ENCODE measurements around the gene NKD1.

Gene NKD1

GRCh38 chr16:50630394-50631020 is 82.3 kb downstream of the NKD1 start:
- DNase-seq (ENCODE audit: low read depth in 2 of 2), result no peak

DNA sequence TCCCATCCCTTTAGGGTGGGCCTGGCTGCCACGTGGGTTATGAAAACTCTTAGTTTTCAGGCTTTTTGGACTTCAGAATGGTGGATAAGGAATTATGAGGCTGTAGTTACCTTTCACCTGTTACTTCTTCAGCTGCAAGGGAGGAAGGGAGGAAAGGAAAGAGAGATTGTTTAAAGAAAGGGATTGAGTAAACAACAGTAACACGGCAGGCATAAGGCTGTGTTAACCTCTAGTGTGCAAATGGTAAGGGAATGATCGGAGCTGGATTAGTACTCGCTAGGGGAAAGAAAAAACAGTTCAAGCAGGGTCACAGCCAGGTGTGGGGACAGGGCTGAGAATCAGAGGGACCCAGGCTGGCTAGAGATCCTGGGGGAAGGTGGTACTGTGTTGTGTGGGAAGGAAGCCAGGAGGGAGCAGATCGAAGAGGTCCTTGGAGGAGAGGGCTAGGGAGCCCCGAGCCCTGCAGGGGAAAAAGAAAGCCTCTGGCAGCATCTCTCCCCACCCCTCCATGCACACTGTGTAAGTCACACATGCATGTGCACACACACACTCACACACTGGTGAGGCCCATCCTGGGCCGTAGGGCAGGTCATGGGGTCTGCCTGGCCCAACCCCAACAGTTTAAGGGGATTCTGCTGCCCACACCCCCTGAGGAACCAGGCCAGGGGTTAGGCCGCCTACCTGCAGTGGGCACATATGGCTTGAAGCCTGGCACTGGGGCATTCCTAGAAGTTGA is 83.2 kb downstream of the NKD1 start:
- DNase-seq (ENCODE audit: low read depth in 2 of 2), result no peak

- no peak for DNase-seq (ENCODE audit: low read depth in 2 of 2)
Measured at GRCh38 chr16:50631985-50632576, 83.9 kb downstream of the NKD1 start.

GRCh38 chr16:50632927-50633800 is 85.0 kb downstream of the NKD1 start:
- no peak for DNase-seq (ENCODE audit: low read depth in 2 of 2)

DNA sequence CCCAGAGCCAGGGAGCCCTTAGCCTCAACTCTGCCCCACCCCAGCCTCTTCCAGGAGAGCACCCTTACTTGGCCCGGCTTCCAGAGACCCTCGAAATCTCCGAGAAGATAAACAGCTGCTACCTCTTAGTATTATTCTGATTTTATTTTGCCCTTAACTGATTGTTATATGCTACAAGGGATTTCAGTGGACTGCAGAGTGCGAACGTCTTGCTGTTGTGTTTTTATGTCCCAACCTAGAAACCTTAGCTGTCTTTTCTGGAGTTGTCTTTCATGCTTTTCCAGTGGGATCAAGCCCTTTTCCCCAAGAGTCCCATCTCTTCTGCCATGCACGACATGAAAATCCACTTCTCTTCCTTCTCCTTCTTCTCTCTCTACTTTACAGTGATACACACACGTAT is 85.9 kb downstream of the NKD1 start:
- DNase-seq (ENCODE audit: low read depth in 2 of 2), result no peak

DNA sequence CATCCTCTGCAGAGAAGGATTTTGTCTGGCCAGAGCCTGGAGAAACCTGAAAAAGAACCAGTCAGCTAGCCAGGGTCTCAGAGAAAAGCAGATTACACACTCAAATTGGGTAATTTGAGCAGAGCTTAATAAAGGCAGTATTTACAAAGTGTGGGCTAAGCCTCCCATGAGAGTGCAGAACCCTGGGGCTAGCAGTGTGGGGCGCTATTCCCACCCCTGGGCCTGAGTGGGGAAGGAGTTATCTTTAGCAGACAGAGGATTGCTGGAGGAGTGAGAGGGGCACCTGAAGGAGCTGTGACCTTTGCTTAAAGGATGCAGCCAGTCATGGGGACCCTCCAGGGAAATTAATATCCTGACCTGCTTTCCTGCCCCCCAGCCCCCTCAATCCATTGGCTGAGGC is 86.8 kb downstream of the NKD1 start:
- DNase-seq (ENCODE audit: low read depth in 2 of 2), result no peak

DNA sequence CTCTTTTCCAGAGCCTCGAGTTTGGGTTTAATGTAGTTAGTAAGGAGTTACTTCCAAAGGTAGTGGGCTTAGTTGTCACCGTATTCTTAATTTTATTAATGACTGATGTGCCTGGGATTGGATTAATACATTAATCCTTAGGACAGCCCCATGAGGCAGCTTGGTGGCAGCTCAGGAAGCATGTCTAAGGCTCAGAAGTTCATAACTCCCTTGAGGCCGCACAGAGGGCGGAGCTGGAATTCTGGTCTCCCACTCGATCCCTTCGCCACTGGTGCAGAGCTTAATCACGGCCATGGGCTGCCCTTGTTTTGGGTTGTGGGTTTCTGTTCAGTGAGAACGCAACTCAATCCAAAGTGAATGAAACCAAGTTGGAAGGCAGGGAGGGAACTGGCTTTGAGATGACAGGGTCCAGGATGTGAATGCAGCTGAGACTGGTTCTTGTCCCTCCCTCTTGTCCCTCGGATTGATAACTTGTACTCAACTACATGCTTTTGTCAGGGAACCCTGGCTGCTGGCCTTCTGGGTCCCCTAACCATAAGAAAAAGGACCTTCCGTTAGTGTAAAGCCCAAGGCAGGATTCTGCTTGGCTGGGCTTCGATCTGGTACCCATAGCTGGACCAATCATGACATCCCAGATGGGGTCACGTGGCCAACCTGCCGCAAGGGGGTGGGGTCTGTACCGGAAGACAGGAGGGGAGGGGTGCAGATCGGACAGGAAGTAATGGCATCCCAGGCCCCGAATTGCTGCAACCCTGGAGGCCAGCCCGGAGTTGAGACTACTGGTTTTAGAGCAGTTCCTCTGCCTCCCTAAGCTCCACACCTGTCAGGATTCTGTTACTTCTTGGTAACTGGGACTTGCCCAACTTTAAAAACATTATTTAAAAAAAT is 87.6 kb downstream of the NKD1 start:
- no peak for DNase-seq (ENCODE audit: low read depth in 2 of 2)

DNA sequence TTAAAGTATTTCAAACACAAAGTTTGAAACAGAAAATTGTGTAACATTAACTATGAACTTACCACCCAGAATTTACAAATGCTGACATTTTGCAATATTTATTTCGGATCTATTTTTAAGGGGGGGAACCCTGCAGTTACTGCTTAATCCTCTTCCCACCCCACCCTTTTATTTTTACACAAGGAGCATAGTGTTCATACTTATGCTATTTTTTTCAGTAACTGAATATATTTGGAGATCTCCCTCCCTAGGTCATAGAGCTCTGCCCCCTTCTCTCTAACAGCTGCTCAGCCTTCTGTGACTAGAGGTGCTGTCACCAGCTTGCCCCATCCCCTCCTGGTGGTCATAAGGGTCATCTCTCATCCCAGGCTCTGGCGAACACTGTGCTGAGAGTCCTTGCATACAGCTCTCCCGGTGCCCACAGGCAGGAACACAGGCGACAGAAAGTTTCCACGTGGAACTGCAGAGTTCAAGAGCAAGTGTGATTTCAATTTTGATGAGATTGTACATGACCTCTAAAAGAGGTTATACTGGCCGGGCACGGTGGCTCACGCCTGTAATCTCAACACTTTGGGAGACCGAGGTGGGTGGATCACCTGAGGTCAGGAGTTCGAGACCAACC is 88.7 kb downstream of the NKD1 start:
- no peak for DNase-seq (ENCODE audit: low read depth in 2 of 2)

DNA sequence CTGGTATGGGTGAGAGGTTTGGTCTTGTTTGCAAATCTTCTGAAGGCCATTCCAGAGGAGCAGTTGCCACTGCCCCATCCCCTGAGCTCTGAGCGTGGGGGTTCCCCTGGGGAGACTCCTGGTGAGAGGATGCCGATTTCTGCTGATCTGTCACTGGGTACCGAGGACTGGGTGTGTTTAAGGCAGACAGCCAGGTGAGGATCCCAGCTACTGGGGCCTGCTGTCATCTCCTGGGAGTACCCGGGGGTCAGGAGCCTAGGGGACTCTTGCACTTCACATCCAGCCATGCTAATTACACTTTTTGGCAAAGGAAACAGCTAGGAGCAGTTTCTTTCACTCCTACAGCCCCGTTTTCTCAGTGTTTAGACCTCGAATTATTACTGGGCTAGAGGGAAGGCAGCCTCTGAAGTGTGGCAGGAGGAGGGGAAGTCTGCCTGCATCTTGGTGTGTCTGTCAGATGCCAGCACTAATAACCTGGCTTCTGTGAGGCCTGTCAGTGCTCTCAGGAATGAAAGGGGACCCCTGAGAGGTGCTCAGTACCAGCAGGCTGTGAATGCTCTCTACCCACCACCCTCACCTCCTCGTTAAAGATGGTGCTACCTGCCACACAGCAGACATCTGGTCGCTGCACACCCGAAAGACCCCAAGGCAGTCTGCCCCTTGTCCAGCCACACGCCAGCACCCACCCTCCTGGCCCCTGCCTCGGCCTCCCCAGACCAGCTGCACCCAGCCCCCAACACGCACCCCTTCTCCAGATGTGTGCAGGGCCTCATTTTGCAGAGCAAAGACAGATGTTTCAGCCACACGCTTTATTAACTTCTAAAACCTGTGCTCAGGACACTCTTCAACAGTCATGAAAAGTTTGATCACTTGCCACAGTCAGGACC is 89.8 kb downstream of the NKD1 start:
- no peak for DNase-seq (ENCODE audit: low read depth in 2 of 2)

GRCh38 chr16:50638816-50639670 is 90.8 kb downstream of the NKD1 start:
- DNase-seq (ENCODE audit: low read depth in 2 of 2), result no peak

DNA sequence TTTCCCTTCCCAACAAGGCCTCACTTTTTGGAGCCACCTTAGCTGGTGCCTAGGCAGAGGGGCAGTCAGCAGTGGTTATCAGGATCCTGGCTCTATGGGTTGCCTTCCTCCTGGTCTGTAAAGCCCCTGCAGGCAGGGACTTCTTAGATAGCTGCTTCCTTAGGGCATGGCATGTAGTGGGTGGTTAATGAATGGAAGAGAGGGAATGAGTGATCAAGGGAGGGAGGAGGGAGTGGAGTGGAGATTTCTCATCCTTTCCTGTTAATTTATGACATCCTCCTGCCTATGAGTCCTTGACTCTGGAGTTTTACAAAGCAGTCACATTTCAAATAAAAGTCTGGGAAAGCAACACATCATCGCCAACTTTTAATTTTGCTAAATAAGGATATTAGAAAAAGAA is 92.2 kb downstream of the NKD1 start:
- no peak for DNase-seq (ENCODE audit: low read depth in 2 of 2)

DNA sequence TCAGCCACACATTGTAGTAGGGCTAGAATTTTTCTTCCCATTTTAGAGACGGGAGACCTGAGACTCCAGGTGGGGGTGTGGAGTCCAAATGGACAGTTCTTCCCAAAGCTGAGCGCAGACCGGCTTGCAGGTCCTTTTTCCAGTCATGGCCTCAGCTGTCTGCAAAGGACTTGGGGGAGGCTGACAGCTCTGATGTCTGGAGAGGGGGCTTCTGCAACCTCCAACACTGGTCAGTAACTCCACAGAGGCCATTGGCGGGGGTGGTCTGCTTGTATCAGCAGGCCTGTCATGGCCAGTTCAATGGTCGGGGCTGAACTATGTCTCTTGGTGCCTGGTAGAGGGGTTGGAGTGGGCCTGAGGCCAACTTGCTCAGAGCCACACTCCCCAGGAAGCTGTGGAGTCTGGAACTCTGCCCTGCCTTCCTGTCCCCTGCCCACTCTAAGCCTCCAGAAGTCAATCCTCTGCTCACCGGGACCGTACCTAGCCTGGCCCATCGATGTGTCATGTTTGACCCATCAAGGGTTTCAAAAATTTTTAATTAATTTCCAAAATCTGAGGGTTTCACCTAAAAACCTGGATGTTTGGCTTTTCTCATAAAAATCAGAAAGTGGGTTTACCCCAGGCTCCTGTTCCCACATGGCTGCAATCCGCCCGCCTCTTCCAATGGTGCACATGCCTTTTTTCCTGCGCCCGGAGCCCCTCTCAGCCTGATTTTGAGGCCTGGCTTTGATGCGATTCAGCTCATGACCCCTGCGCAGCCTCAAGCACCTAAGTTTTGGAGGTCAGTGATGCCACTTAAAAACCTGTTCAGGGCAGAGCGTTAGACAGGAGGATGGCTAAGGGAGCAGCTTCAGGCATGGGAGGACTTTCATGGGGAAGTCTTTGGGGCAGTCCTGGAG is 93.0 kb downstream of the NKD1 start:
- DNase-seq (ENCODE audit: low read depth in 2 of 2), result no peak

DNA sequence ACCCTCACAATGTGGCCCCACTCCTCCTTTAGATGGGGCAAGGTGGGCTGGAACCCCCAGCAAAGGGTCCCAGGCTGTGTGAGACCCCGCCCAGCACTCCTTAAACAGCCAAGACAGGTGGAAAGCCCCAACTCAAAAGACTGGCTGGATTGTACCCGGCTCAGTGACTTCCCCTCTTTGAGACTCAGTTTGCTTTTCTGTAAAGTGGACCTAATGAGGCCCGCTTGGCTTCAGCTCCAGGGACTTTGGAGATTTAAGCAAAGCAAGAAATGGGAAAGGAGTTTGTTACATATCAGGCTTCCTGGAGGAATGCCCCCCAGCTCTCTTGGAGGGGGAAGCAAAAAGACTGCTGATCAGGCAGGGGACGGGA is 93.6 kb downstream of the NKD1 start:
- no peak for DNase-seq (ENCODE audit: low read depth in 2 of 2)

DNA sequence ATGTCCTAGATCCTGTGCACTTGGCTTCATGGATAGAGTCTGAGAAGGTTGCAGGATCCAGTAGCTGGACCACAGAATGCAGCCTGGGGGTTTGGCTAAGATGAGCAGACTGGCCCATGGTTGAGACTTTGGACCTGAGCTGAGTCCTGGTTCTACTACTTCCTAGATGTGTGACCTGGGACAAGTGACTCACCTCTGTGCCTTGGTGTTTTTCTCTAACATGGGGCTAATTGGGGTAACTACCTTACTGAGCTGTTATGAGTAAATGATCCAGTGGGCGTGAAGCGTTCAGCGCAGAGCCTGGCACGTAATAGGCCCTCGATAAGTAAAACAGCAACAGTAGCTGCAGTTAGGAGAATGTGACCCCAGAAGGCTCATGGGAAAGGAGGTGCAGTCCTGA is 94.2 kb downstream of the NKD1 start:
- no peak for DNase-seq (ENCODE audit: low read depth in 2 of 2)

- DNase-seq (ENCODE audit: low read depth in 2 of 2), result no peak
Measured at GRCh38 chr16:50643192-50643591, 95.0 kb downstream of the NKD1 start.

GRCh38 chr16:50644245-50644644 is 96.0 kb downstream of the NKD1 start:
- DNase-seq (ENCODE audit: low read depth in 2 of 2), result no peak

DNA sequence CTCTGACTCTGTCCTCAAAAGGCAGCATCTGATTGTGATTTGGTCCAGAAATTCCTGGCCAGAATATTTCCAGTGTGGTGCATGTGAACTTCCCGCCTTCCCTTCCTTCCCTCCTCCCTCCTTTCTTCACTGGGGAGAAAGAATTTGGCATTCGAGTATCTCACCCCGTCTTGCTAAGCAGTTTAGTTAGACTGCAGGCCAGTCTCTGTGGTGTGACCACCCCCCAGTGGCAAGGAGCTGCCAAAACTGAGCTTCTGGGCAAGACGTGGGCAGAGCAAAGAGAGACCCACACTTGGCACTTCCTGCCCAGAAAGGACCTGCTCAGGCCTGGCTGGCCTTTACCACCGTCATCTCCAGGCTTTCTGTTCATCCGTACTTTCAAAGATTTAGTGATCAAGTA is 96.5 kb downstream of the NKD1 start:
- no peak for DNase-seq (ENCODE audit: low read depth in 2 of 2)
